A549 (cell line): ENCODE data around the gene TEF. TPM values are rescaled to one million over a fixed set of nuclear protein-coding genes. Genes with fewer than 3 reads are reported as not detected.

Experiments
- ATAC-seq, 2 experiments: fragments of 200-7000 bp in 1 of 2; fragments of >200 bp in 1 of 2; cut with Nextera tagmentation in 1 of 2; cut with Tn5 transposase in 1 of 2; 3 replicates each; pipeline versions ENCODE4 v1.8.0 to v1.9.1; 2018 to 2020; ENCODE audit warnings: mild to moderate bottlenecking in 1 of 2, moderate library complexity in 1 of 2
- CTCF ChIA-PET: fragments of 300-600 bp; sonication (Branson Sonifier 250); formaldehyde crosslinking; extraction: SDS; loops from one replicate; lab custom pipeline; 2021; ENCODE audit warnings: antibody characterized with exemption, inconsistent platforms; lab: Yijun Ruan, JAX
- POLR2A ChIA-PET: fragments of 350-600 bp; formaldehyde crosslinking; extraction: SDS; loops from one replicate; lab custom pipeline; 2021; ENCODE audit warnings: antibody characterized with exemption, inconsistent platforms; lab: Yijun Ruan, JAX
- DNase-seq, 2 experiments: peaks; one replicate each; pipeline versions ENCODE4 v3.0.0 to v3.0.0-alpha.2; 2011 to 2016; ENCODE audit warnings: low read depth in 1 of 2, low spot score in 1 of 2
- FAIRE-seq: peaks from 2 replicates; lab custom pipeline; 2011; peaks lifted over from hg19 to GRCh38; lab: Jason Lieb, UNC
- H3K27ac ChIP-seq, 2 experiments: fragments of >200 bp; sonication (Bioruptor Twin); formaldehyde crosslinking; 3 replicates each; pipeline ENCODE4 v1.5.1; 2016 to 2017
- H3K4me1 ChIP-seq: fragments of >200 bp; sonication (Bioruptor Twin); formaldehyde crosslinking; 3 replicates; pipeline ENCODE4 v1.6.1; 2016
- H3K4me2 ChIP-seq: fragments of >200 bp; sonication (Bioruptor Twin); formaldehyde crosslinking; 3 replicates; pipeline ENCODE4 v1.6.1; 2016
- H3K4me3 ChIP-seq: fragments of >200 bp; sonication (Bioruptor Twin); formaldehyde crosslinking; 3 replicates; pipeline ENCODE4 v1.5.1; 2016
- H3K9me3 ChIP-seq: fragments of >200 bp; sonication (Bioruptor Twin); formaldehyde crosslinking; 3 replicates; pipeline ENCODE4 v1.6.1; 2016
- BHLHE40 ChIP-seq: IDR thresholded peaks from 2 replicates; pipeline ENCODE4 v1.6.1; 2012; ENCODE audit warnings: low read depth, low read length, inconsistent platforms
- CBX2 ChIP-seq: fragments of 200-600 bp; sonication (generic); IDR thresholded peaks from 2 replicates; pipeline ENCODE4 v1.6.1; 2016; ENCODE audit warnings: low read depth, mild to moderate bottlenecking, borderline replicate concordance
- CHD2 ChIP-seq: fragments of 150-350 bp; IDR thresholded peaks from 2 replicates; pipeline ENCODE4 v1.6.1; 2014; ENCODE audit warnings: low read length; ENCODE audit not compliant: partially characterized antibody
- CHD4 ChIP-seq: fragments of 200-600 bp; sonication (generic); IDR thresholded peaks from 2 replicates; pipeline ENCODE4 v1.6.1; 2016; ENCODE audit warnings: antibody characterized with exemption, mild to moderate bottlenecking, borderline replicate concordance
- FOSL2 ChIP-seq, 2 experiments: fragments of 450-650 bp in 1 of 2; fragments of >200 bp in 1 of 2; sonication (Bioruptor Twin) in 1 of 2; formaldehyde crosslinking; IDR thresholded peaks; 2 replicates each; pipeline versions ENCODE4 v1.5.0 to v1.6.1; 2016 to 2020; ENCODE audit warnings: mild to moderate bottlenecking in 1 of 2, moderate library complexity in 1 of 2
- GATA3 ChIP-seq: IDR thresholded peaks from 2 replicates; pipeline ENCODE4 v1.6.1; 2012; ENCODE audit warnings: borderline replicate concordance
- JUN ChIP-seq, 2 experiments: fragments of >200 bp; sonication (Bioruptor Twin); formaldehyde crosslinking; IDR thresholded peaks; 2 replicates in 1 of 2; 3 replicates in 1 of 2; pipeline ENCODE4 v1.6.1; 2016 to 2017
- MAFK ChIP-seq: fragments of 450-650 bp; IDR thresholded peaks from 2 replicates; pipeline ENCODE4 v1.6.1; 2014; ENCODE audit not compliant: partially characterized antibody
- MAZ ChIP-seq: fragments of 150-350 bp; IDR thresholded peaks from 2 replicates; pipeline ENCODE4 v1.6.1; 2014; ENCODE audit warnings: antibody characterized with exemption, low read depth, low read length, borderline replicate concordance
- MYC ChIP-seq: IDR thresholded peaks from 2 replicates; pipeline ENCODE4 v1.6.1; 2012; ENCODE audit warnings: mild to moderate bottlenecking, inconsistent platforms, low read length, improper control_type of control experiment, borderline replicate concordance
- NFE2L2 ChIP-seq: fragments of 150-350 bp; conservative IDR thresholded peaks from 2 replicates; pipeline ENCODE4 v1.6.1; 2014; ENCODE audit warnings: low read length
- PHF8 ChIP-seq: fragments of 200-600 bp; sonication (generic); IDR thresholded peaks from 2 replicates; pipeline ENCODE4 v1.6.1; 2016; ENCODE audit warnings: low read depth, mild to moderate bottlenecking, antibody characterized with exemption, moderate library complexity, borderline replicate concordance
- POLR2A ChIP-seq: IDR thresholded peaks from 2 replicates; pipeline ENCODE4 v1.6.1; 2012; ENCODE audit warnings: mild to moderate bottlenecking, low read length
- POLR2AphosphoS2 ChIP-seq: conservative IDR thresholded peaks from 2 replicates; pipeline ENCODE4 v1.6.1; 2012; ENCODE audit warnings: low read length, improper control_type of control experiment, inconsistent platforms
- RFX5 ChIP-seq: fragments of 450-650 bp; IDR thresholded peaks from 2 replicates; pipeline ENCODE4 v1.7.1; 2014; ENCODE audit warnings: antibody characterized with exemption, mild to moderate bottlenecking, moderate library complexity
- RNF2 ChIP-seq: fragments of 200-600 bp; sonication (generic); IDR thresholded peaks from 2 replicates; pipeline ENCODE4 v1.6.1; 2016; ENCODE audit warnings: low read depth, mild to moderate bottlenecking, antibody characterized with exemption, moderate library complexity, borderline replicate concordance
- SMC3 ChIP-seq: fragments of >200 bp; sonication (Bioruptor Twin); formaldehyde crosslinking; IDR thresholded peaks from 3 replicates; pipeline ENCODE4 v1.6.1; 2018; ENCODE audit warnings: inconsistent platforms
- WGBS: methylation state at CpG from one replicate; pipeline ENCODE4 v1.1.6; 2017; ENCODE audit errors: missing lambda C conversion rate; 5-methylcytosine and 5-hydroxymethylcytosine counted together
- polyA plus RNA-seq, 4 experiments: library from polyadenylated mRNA; depleted of rRNA in 3 of 4; stranded (reverse); fragments of >200 nt; fragmentation: RNase III in 1 of 4; extraction: RNeasy Plus Mini Kit Qiagen cat#74134 plus additional on column Dnase treatment in 1 of 4; gene quantifications; 2 replicates in 3 of 4; 3 replicates in 1 of 4; pipeline ENCODE4 v1.2.3, GENCODE V29; 2011 to 2017
- TF ChIP-seq, protein P1 (sequence below): IDR thresholded peaks from 2 replicates; pipeline ENCODE4 v1.6.1; 2012
- TF ChIP-seq, protein P2 (sequence below): IDR thresholded peaks from 2 replicates; pipeline ENCODE4 v1.6.1; 2012
- TF ChIP-seq, protein P3 (sequence below): fragments of 200-600 bp; sonication (generic); IDR thresholded peaks from 2 replicates; pipeline ENCODE4 v1.6.1; 2016; ENCODE audit warnings: antibody characterized with exemption, mild to moderate bottlenecking, moderate library complexity

The TEF gene
- polyA plus RNA-seq, 2 of the 4 experiments (the other 2 are of a cell fraction), result 1.4 to 2.8 TPM

DNA sequence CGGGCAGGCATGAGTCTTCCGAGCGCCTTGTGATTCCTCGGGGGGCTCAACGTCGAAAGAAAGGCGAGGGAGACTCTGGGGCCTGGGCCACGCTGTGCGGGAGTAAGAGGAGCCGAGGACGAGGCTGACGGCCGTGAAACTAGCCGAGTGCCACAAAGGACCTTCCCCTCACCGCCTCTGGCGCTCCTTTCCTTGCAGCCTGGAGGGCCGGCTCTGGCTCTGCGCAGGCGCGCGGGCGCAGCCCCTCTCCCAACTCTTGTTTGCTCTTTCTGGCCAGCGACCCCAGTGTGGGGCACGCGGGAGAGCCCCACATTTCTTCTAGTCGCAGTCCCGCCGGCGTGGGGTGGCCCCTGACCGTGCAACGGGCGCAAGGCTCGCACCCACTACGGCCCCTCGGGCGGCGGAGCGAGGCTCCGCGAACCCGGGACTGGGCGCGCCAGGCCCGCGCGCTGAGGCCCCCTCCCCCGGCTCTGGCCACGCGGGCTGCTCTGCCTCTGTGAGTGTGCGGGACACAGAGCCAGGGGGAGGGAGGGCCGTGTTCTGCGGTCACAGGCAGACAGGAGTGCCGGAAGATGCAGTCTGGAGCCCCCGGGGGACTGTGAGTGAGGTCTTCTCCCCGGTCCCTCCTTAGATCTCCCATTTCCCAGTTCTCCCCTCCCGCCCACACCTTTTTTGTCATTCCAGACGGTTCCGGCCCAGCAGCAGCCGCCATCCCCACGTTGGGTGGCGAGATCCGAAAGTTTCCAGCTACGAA is 65.9 kb downstream of the TEF start:
- CTCF ChIA-PET, result interaction anchor here (1.0 to 1.7 kb wide), 5 partner anchors 10 to 85 kb away, joined by 3 to 6 read pairs (median 3); no protein-coding TSS in a partner anchor
- ATAC-seq (peak; percentile 45 to 55), DNase-seq (peak in 1 of 2 experiments; percentile 60), FAIRE-seq (no peak)
- no peak for TF ChIP-seq POLR2AphosphoS2
- no peak for TF ChIP-seq NFE2L2
- peak; percentile 41; the same call in 1 of the 2 replicates for TF ChIP-seq POLR2A
- TF ChIP-seq, protein P1, sequence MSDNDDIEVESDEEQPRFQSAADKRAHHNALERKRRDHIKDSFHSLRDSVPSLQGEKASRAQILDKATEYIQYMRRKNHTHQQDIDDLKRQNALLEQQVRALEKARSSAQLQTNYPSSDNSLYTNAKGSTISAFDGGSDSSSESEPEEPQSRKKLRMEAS, result peak; percentile 18; the same call in 1 of the 2 replicates
- TF ChIP-seq PHF8, result peak; percentile 23; the same call in 1 of the 2 replicates
- TF ChIP-seq CBX2, result no peak
- Histone ChIP-seq H3K4me3 (peak overlapping the region; percentile 96), H3K4me1 (peaks cover 15% of the 10 kb centered on the region), H3K27ac (peak overlapping the region; percentile 100), H3K4me2 (peak overlapping the region; percentile 75), H3K9me3 (no peaks in the 10 kb centered on the region)
- POLR2A ChIA-PET, result interaction anchor here (0.9 to 2.6 kb wide), 17 partner anchors 9 to 496 kb away, joined by 3 to 41 read pairs (median 5); partner anchors contain the start of genes ACO2, PHF5A, RBX1 and TEF
- 2% methylated on average over 19 of the region's 63 CpGs for WGBS

DNA sequence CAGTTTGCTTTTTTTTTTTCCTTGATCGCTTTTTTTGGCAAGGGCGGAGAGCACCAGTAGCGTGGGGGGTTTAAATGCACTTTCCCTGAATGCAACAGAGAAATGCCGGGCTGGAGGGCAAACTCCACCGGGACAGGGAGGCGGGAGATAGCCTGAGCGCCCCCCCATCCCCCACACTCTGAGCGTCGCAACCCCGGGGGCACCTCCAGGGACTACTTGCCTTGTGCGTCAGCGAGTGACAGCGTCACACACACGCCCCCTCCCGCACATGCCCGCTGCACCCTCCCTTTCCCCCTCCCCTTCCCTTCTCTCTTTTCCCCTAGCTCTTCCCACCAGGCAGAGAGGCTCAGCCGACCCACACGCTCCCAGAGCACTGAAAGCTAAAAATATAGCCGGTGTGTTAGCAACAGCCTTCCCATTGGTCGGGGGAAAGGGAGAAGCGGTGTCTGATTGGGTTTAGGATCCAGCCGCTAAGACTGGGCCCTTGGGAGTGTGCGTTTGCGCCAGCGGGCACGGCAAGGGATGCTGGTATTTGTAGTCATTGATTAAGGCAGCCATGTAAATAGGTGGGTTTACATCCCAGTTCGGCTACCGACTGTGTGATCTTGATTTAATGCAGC is 66.6 kb downstream of the TEF start:
- DNase-seq (peak; percentile 87 to 98), ATAC-seq (peak; percentile 76 to 85), FAIRE-seq (no peak)
- WGBS, result 2% methylated on average over 24 of the region's 28 CpGs
- H3K4me1 ChIP-seq, result peaks cover 10% of the 10 kb centered on the region
- H3K9me3 ChIP-seq, result no peaks in the 10 kb centered on the region
- TF ChIP-seq MYC (peak; percentile 73; the same call in 1 of the 2 replicates), SMC3 (no peak), CHD2 (peak; percentile 49), RFX5 (peak; percentile 98), JUN (IDR thresholded peaks at IDR 0.05) (peak in 1 of 2 experiments; percentile 67; a peak in 3 of 5 replicates), POLR2A (no peak; the same call in 1 of the 2 replicates), GATA3 (peak; percentile 14; the same call in 1 of the 2 replicates), RNF2 (no peak), MAZ (peak; percentile 74; the same call in 1 of the 2 replicates), MAFK (no peak), CHD4 (no peak), FOSL2 (IDR thresholded peaks at IDR 0.05) (no peak), FOSL2 (CRISPR knock-in tag; IDR thresholded peaks at IDR 0.05) (peak; percentile 38), BHLHE40 (peak; percentile 38; the same call in 1 of the 2 replicates)
- TF ChIP-seq, protein P2, sequence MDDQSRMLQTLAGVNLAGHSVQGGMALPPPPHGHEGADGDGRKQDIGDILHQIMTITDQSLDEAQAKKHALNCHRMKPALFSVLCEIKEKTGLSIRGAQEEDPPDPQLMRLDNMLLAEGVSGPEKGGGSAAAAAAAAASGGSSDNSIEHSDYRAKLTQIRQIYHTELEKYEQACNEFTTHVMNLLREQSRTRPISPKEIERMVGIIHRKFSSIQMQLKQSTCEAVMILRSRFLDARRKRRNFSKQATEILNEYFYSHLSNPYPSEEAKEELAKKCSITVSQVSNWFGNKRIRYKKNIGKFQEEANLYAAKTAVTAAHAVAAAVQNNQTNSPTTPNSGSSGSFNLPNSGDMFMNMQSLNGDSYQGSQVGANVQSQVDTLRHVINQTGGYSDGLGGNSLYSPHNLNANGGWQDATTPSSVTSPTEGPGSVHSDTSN, result peak; percentile 33; the same call in 1 of the 2 replicates
- TF ChIP-seq, protein P1, result peak; percentile 78
- TF ChIP-seq, protein P3, sequence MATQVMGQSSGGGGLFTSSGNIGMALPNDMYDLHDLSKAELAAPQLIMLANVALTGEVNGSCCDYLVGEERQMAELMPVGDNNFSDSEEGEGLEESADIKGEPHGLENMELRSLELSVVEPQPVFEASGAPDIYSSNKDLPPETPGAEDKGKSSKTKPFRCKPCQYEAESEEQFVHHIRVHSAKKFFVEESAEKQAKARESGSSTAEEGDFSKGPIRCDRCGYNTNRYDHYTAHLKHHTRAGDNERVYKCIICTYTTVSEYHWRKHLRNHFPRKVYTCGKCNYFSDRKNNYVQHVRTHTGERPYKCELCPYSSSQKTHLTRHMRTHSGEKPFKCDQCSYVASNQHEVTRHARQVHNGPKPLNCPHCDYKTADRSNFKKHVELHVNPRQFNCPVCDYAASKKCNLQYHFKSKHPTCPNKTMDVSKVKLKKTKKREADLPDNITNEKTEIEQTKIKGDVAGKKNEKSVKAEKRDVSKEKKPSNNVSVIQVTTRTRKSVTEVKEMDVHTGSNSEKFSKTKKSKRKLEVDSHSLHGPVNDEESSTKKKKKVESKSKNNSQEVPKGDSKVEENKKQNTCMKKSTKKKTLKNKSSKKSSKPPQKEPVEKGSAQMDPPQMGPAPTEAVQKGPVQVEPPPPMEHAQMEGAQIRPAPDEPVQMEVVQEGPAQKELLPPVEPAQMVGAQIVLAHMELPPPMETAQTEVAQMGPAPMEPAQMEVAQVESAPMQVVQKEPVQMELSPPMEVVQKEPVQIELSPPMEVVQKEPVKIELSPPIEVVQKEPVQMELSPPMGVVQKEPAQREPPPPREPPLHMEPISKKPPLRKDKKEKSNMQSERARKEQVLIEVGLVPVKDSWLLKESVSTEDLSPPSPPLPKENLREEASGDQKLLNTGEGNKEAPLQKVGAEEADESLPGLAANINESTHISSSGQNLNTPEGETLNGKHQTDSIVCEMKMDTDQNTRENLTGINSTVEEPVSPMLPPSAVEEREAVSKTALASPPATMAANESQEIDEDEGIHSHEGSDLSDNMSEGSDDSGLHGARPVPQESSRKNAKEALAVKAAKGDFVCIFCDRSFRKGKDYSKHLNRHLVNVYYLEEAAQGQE, result no peak
- POLR2A ChIA-PET, result interaction anchor here (0.6 to 2.4 kb wide), 9 partner anchors 8 to 497 kb away, joined by 3 to 13 read pairs (median 4); partner anchors contain the start of genes ACO2, PHF5A, RBX1 and TEF
- peak overlapping the region; percentile 100 for H3K27ac ChIP-seq
- H3K4me3 ChIP-seq, result peak overlapping the region; percentile 96
- peak overlapping the region; percentile 76 for H3K4me2 ChIP-seq
- CTCF ChIA-PET, result interaction anchor here (1.0 to 2.6 kb wide), 5 partner anchors 11 to 84 kb away, joined by 3 to 11 read pairs (median 3); no protein-coding TSS in a partner anchor
